GM12878 (cell line): ENCODE measurements around the gene HS6ST1. TPM values are rescaled to one million over a fixed set of nuclear protein-coding genes. Genes with fewer than 3 reads are reported as not detected.
A peak's percentile ranks its signal among the peaks of the same experiment; 100 is the strongest.

ENCODE experiments used
- ATAC-seq: fragments of 200-7000 bp; cut with Tn5 transposase; 3 replicates; pipeline ENCODE4 v1.9.1; 2020; ENCODE audit warnings: mild to moderate bottlenecking, moderate library complexity
- BruUV-seq: library from RNA; stranded (reverse); fragments of 400-500 nt; replicated peaks from 2 replicates; lab custom pipeline; 2021; lab: Mats Ljungman, UMichigan
- CTCF ChIA-PET: fragments of 300-600 bp; sonication (Branson Sonifier 250); formaldehyde crosslinking; extraction: SDS; loops from one replicate; lab custom pipeline; 2021; ENCODE audit warnings: inconsistent platforms; lab: Yijun Ruan, JAX
- POLR2A ChIA-PET: fragments of 350-600 bp; formaldehyde crosslinking; extraction: SDS; loops from one replicate; lab custom pipeline; 2021; ENCODE audit warnings: inconsistent platforms; lab: Charles Lee
- RAD21 ChIA-PET: fragments of 300-600 bp; sonication (Branson Sonifier 250); formaldehyde crosslinking; loops from one replicate; lab custom pipeline; 2023; ENCODE audit warnings: antibody characterized with exemption; ENCODE audit not compliant: unreplicated experiment; lab: Charles Lee
- SMC1A ChIA-PET: fragments of 300-600 bp; sonication (Branson Sonifier 250); formaldehyde crosslinking; loops from one replicate; lab custom pipeline; 2023; ENCODE audit not compliant: unreplicated experiment, uncharacterized antibody; lab: Charles Lee
- DNase-seq: peaks from one replicate; pipeline ENCODE4 v3.0.0-alpha.2; 2011; ENCODE audit warnings: low read depth, low spot score
- FAIRE-seq: peaks from 3 replicates; lab custom pipeline; 2011; peaks lifted over from hg19 to GRCh38; lab: Jason Lieb, UNC
- H2AFZ ChIP-seq: 2 replicates; pipeline ENCODE4 v1.6.0; 2011; ENCODE audit warnings: low read depth, low read length, control low read depth; ENCODE audit not compliant: control insufficient read depth
- H3K27ac ChIP-seq: 2 replicates; pipeline ENCODE4 v1.5.1; 2011; ENCODE audit warnings: control low read depth; ENCODE audit not compliant: control insufficient read depth, insufficient read depth
- H3K27me3 ChIP-seq, 2 experiments: replicated peaks in 1 of 2; 2 replicates each; pipeline versions ENCODE4 v1.6.0 to v1.6.1; 2011; ENCODE audit warnings: low read length in 1 of 2; ENCODE audit not compliant: control insufficient read depth in 2 of 2, insufficient read depth in 2 of 2
- H3K36me3 ChIP-seq, 2 experiments: 2 replicates each; pipeline ENCODE4 v1.5.1; 2011; ENCODE audit warnings: low read length in 1 of 2; ENCODE audit not compliant: control insufficient read depth in 2 of 2, insufficient read depth in 2 of 2
- H3K4me1 ChIP-seq: 2 replicates; pipeline ENCODE4 v1.6.1; 2011; ENCODE audit warnings: mild to moderate bottlenecking, low read length, moderate library complexity, mixed read lengths; ENCODE audit not compliant: control insufficient read depth, insufficient read depth
- H3K4me2 ChIP-seq: 2 replicates; pipeline ENCODE4 v1.6.0; 2011; ENCODE audit warnings: control low read depth; ENCODE audit not compliant: control insufficient read depth, insufficient read depth
- H3K4me3 ChIP-seq: fragments of 200-600 bp; sonication (generic); 2 replicates; pipeline ENCODE4 v1.5.1; 2016
- H3K79me2 ChIP-seq: 2 replicates; pipeline ENCODE4 v1.6.0; 2011; ENCODE audit warnings: low read length; ENCODE audit not compliant: control insufficient read depth, insufficient read depth
- H3K9ac ChIP-seq: 2 replicates; pipeline ENCODE4 v1.8.0; 2011; ENCODE audit warnings: low read length, control low read depth, mixed read lengths; ENCODE audit not compliant: control insufficient read depth, insufficient read depth
- H3K9me3 ChIP-seq: replicated peaks from 3 replicates; pipeline ENCODE4 v1.5.1; 2011; ENCODE audit warnings: mild to moderate bottlenecking, low read length; ENCODE audit not compliant: control insufficient read depth, insufficient read depth
- H4K20me1 ChIP-seq: 2 replicates; pipeline ENCODE4 v1.6.0; 2011; ENCODE audit not compliant: control insufficient read depth, insufficient read depth
- SPI1 ChIP-seq: IDR thresholded peaks from 2 replicates; pipeline ENCODE4 v1.6.1; 2011; ENCODE audit warnings: low read depth, mild to moderate bottlenecking, low read length, moderate library complexity, borderline replicate concordance; ENCODE audit not compliant: insufficient read depth
- ZBTB40 ChIP-seq: fragments of 450-650 bp; IDR thresholded peaks from 2 replicates; pipeline ENCODE4 v1.6.1; 2016; ENCODE audit warnings: mild to moderate bottlenecking, moderate library complexity, borderline replicate concordance
- ZZZ3 ChIP-seq: IDR thresholded peaks from 2 replicates; pipeline ENCODE4 v1.6.1; 2011; ENCODE audit warnings: low read depth; ENCODE audit not compliant: control insufficient read depth, insufficient read length
- WGBS: methylation state at CpG from one replicate; pipeline ENCODE4 v1.1.6; 2016; ENCODE audit warnings: low lambda C conversion rate; ENCODE audit not compliant: insufficient replicate concordance, insufficient coverage; ENCODE audit errors: missing lambda C conversion rate; 5-methylcytosine and 5-hydroxymethylcytosine counted together
- in situ Hi-C: fragments of 300-500 bp; cut with MboI; formaldehyde crosslinking; loops from 9 replicates; pipeline ENCODE4 v1.14.3; 2018; ENCODE audit warnings: mixed read lengths
- intact Hi-C: fragments of 100-400 bp; cut with micrococcal nuclease; formaldehyde crosslinking; loops from one replicate; pipeline ENCODE4 v1.14.2; 2022; ENCODE audit not compliant: unreplicated experiment
- polyA plus RNA-seq, 11 experiments: library from polyadenylated mRNA; depleted of rRNA in 4 of 11; unstranded in 6 of 11; stranded (reverse) in 5 of 11; fragments of >200 nt; fragmentation: Nextera tagmentation in 4 of 11; fragmentation: Illumina TruSeq in 1 of 11; extraction: Ambion mirVana in 4 of 11; extraction: Trizol in 1 of 11; gene quantifications; 1 replicate in 1 of 11; 2 replicates in 10 of 11; pipeline versions ENCODE4 v1.2.1 to v1.2.3, GENCODE V29; 2011 to 2016; ENCODE audit warnings: inconsistent platforms in 2 of 11, missing spikeins in 2 of 11, low read depth in 1 of 11
- total RNA-seq, 4 experiments: library from RNA; depleted of rRNA in 3 of 4; stranded (reverse); fragments of >200 nt in 3 of 4; fragmentation: Illumina TruSeq in 1 of 4; extraction: Trizol in 1 of 4; gene quantifications; 2 replicates each; pipeline versions ENCODE4 v1.2.1 to v1.2.3, GENCODE V29; 2013 to 2021

Gene HS6ST1
- total and polyA plus RNA-seq, 10 of the 15 experiments (the other 5 are each of a cell fraction or from before 2014, with no cell fraction given) = 0.48 to 17.0 (median 4.7) TPM

GRCh38 chr2:128332091-128332634, 13.5 kb upstream of the HS6ST1 start:
- Histone ChIP-seq H3K4me3 (no peak overlapping the region), H2AFZ (no peak overlapping the region), H3K27ac (no peak overlapping the region)
- in situ Hi-C loops = no loop called here
- TF ChIP-seq ZBTB40 (no peak), SPI1 (peak; percentile 49; the same call in 1 of the 2 replicates), ZZZ3 (no peak)
- TF ChIP-seq, all 136 proteins: peak for 1
- no peak overlapping the region for H3K4me2 ChIP-seq
- DNase-seq (no peak), FAIRE-seq (no peak), ATAC-seq (no peak)
- no peaks in the 10 kb centered on the region for H3K4me1 ChIP-seq
- H3K36me3 ChIP-seq = no peaks in the 10 kb centered on the region
- no peaks in the 10 kb centered on the region for H3K79me2 ChIP-seq
- ChIA-PET CTCF (interaction anchor here (0.6 to 1.0 kb wide), 2 partner anchors 17 to 100 kb away, joined by 3 read pairs; no protein-coding TSS in a partner anchor), RAD21 (no interaction called here), SMC1A (no interaction called here), POLR2A (no interaction called here)
- H4K20me1 ChIP-seq = no peaks in the 10 kb centered on the region
- no TSS peak for BruUV-seq
- no peaks in the 10 kb centered on the region for H3K27me3 ChIP-seq
- 97% methylated on average over 2 of the region's 2 CpGs for WGBS
- peaks cover 3% of the 10 kb centered on the region; the same call in 1 of the 3 replicates for H3K9me3 ChIP-seq
- H3K9ac ChIP-seq = no peak overlapping the region
- intact Hi-C loops = no loop called here
